ENCODE results near the gene PLGRKT.
"Not testable (repeated sequence)": the region's sequence is repeated elsewhere in the genome, so short reads cannot be mapped to it uniquely, and the experiment has no call there.

The PLGRKT gene

DNA sequence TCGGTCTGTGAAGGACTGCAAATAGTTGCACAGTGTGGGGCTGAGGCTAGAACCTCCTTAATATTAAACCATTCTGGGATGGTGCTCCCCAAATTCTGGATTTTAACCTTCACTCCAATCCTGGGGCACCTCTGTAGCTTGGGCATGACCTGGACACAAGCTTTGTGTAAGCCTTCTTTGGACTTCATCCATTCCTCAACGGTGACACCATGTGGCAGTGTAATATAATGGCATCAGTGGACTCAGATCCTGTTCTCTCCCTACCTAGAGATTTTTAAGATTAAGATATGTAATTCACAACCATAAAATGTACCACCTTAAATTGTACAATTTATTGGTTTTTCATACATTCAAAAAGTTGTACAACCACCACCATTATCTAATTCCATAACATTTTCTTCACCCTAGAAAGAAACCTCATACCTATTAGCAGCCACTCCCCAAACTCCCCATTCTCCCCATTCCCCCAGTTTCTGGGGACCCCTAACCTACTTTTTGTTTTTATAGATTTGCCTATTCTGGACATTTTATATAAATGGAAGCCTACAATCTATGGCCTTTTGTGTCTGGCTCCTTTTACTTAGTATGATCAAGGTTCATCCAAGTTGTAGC lies 4.8 kb upstream of the PLGRKT start:
- Histone ChIP-seq H3K4me3 (ENCODE audit: extremely low read depth, insufficient read depth, low read length, poor library complexity, severe bottlenecking) (no peak overlapping the region), H3K27ac (ENCODE audit: low read depth, low read length, severe bottlenecking) (no peak overlapping the region), H3K4me1 (ENCODE audit: control insufficient read depth, insufficient read depth, low read length, poor library complexity, severe bottlenecking) (peaks cover 16% of the 10 kb centered on the region), H3K36me3 (ENCODE audit: control insufficient read depth, insufficient read depth, low read length) (no peaks in the 10 kb centered on the region), H3K9me3 (ENCODE audit: control insufficient read depth, low read length) (no peaks in the 10 kb centered on the region)
- WGBS, 2 experiments (ENCODE audit: insufficient coverage in 2 of 2) = 50% methylated on average over 2 of the region's 2 CpGs; no CpG with 5 or more reads in 1 of the 2 experiments

DNA sequence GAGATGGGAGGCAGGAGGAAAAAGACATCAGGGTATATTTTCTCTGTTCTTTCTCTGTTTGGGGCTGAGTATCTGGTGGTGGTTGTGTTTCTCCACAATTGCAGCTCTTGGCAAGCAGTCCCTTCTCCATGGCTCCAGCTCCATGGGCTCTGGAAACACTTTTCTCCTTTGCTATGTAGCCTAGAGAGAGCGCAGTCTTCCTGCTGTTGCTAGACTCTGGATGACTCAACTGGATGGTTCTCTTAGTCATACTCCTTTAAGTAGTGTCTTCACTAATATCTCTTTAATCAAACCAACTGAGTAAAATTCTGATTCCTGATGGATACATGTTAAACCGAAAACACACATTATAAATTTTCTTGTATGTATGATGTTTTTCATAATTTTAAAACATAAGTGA lies 3.3 kb upstream of the PLGRKT start:
- H3K4me1 ChIP-seq (ENCODE audit: control insufficient read depth, insufficient read depth, low read length, poor library complexity, severe bottlenecking) = peaks cover 14% of the 10 kb centered on the region
- peaks cover 4% of the 10 kb centered on the region for H3K36me3 ChIP-seq (ENCODE audit: control insufficient read depth, insufficient read depth, low read length)
- H3K27ac ChIP-seq (ENCODE audit: low read depth, low read length, severe bottlenecking) = no peak overlapping the region
- 100% methylated on average over 1 of the region's 2 CpGs; no CpG with 5 or more reads in 1 of the 2 experiments for WGBS, 2 experiments (ENCODE audit: insufficient coverage in 2 of 2)
- no peak overlapping the region for H3K4me3 ChIP-seq (ENCODE audit: extremely low read depth, insufficient read depth, low read length, poor library complexity, severe bottlenecking)
- H3K9me3 ChIP-seq (ENCODE audit: control insufficient read depth, low read length) = peaks cover 10% of the 10 kb centered on the region

- WGBS, 2 experiments (ENCODE audit: insufficient coverage in 2 of 2) = 84 to 100% methylated on average over 1 to 3 of the region's 3 CpGs
- no peak overlapping the region for H3K4me3 ChIP-seq (ENCODE audit: extremely low read depth, insufficient read depth, low read length, poor library complexity, severe bottlenecking)
- H3K9me3 ChIP-seq (ENCODE audit: control insufficient read depth, low read length) = peaks cover 17% of the 10 kb centered on the region
- no peak overlapping the region for H3K27ac ChIP-seq (ENCODE audit: low read depth, low read length, severe bottlenecking)
- H3K36me3 ChIP-seq (ENCODE audit: control insufficient read depth, insufficient read depth, low read length) = peaks cover 10% of the 10 kb centered on the region
- peaks cover 14% of the 10 kb centered on the region for H3K4me1 ChIP-seq (ENCODE audit: control insufficient read depth, insufficient read depth, low read length, poor library complexity, severe bottlenecking)
These were observed 2.7 kb upstream of the PLGRKT start for GRCh38 chr9:5440426-5440825.

- Histone ChIP-seq H3K4me3 (ENCODE audit: extremely low read depth, insufficient read depth, low read length, poor library complexity, severe bottlenecking) (peak overlapping the region; percentile 59), H3K36me3 (ENCODE audit: control insufficient read depth, insufficient read depth, low read length) (peaks cover 14% of the 10 kb centered on the region), H3K9me3 (ENCODE audit: control insufficient read depth, low read length) (peaks cover 19% of the 10 kb centered on the region), H3K27ac (ENCODE audit: low read depth, low read length, severe bottlenecking) (peak overlapping the region; percentile 85), H3K4me1 (ENCODE audit: control insufficient read depth, insufficient read depth, low read length, poor library complexity, severe bottlenecking) (peaks cover 14% of the 10 kb centered on the region)
- 84 to 92% methylated on average over 16 to 17 of the region's 21 CpGs for WGBS, 2 experiments (ENCODE audit: insufficient coverage in 2 of 2)
These were observed 807 bp upstream of the PLGRKT start for GRCh38 chr9:5438301-5439162.

GRCh38 chr9:5436441-5436840 lies 1.3 kb downstream of the PLGRKT start:
- 100% methylated on average over 1 of the region's 2 CpGs; no CpG with 5 or more reads in 1 of the 2 experiments for WGBS, 2 experiments (ENCODE audit: insufficient coverage in 2 of 2)
- Histone ChIP-seq H3K4me3 (ENCODE audit: extremely low read depth, insufficient read depth, low read length, poor library complexity, severe bottlenecking) (no peak overlapping the region), H3K27ac (ENCODE audit: low read depth, low read length, severe bottlenecking) (no peak overlapping the region)

GRCh38 chr9:5435912-5436311 lies 1.8 kb downstream of the PLGRKT start:
- 84 to 97% methylated on average over 3 of the region's 3 CpGs for WGBS, 2 experiments (ENCODE audit: insufficient coverage in 2 of 2)
- Histone ChIP-seq H3K4me1 (ENCODE audit: control insufficient read depth, insufficient read depth, low read length, poor library complexity, severe bottlenecking) (peaks cover 13% of the 10 kb centered on the region), H3K27ac (ENCODE audit: low read depth, low read length, severe bottlenecking) (no peak overlapping the region), H3K9me3 (ENCODE audit: control insufficient read depth, low read length) (peaks cover 24% of the 10 kb centered on the region), H3K36me3 (ENCODE audit: control insufficient read depth, insufficient read depth, low read length) (peaks cover 16% of the 10 kb centered on the region), H3K4me3 (ENCODE audit: extremely low read depth, insufficient read depth, low read length, poor library complexity, severe bottlenecking) (no peak overlapping the region)

More at GRCh38 chr9:5436441-5436840, 1.3 kb downstream of the PLGRKT start:
- H3K36me3 ChIP-seq (ENCODE audit: control insufficient read depth, insufficient read depth, low read length) = peaks cover 14% of the 10 kb centered on the region
- peaks cover 24% of the 10 kb centered on the region for H3K9me3 ChIP-seq (ENCODE audit: control insufficient read depth, low read length)
- peaks cover 14% of the 10 kb centered on the region for H3K4me1 ChIP-seq (ENCODE audit: control insufficient read depth, insufficient read depth, low read length, poor library complexity, severe bottlenecking)

GRCh38 chr9:5433841-5434810 lies 3.6 kb downstream of the PLGRKT start:
- peaks cover 27% of the 10 kb centered on the region for H3K36me3 ChIP-seq (ENCODE audit: control insufficient read depth, insufficient read depth, low read length)
- not testable (repeated sequence) for H3K4me3 ChIP-seq (ENCODE audit: extremely low read depth, insufficient read depth, low read length, poor library complexity, severe bottlenecking); H3K4me1 ChIP-seq (ENCODE audit: control insufficient read depth, insufficient read depth, low read length, poor library complexity, severe bottlenecking); H3K27ac ChIP-seq (ENCODE audit: low read depth, low read length, severe bottlenecking)
- 95 to 98% methylated on average over 21 to 36 of the region's 65 CpGs for WGBS, 2 experiments (ENCODE audit: insufficient coverage in 2 of 2)
- H3K9me3 ChIP-seq (ENCODE audit: control insufficient read depth, low read length) = peaks cover 24% of the 10 kb centered on the region

- peaks cover 24% of the 10 kb centered on the region for H3K9me3 ChIP-seq (ENCODE audit: control insufficient read depth, low read length)
- H3K4me1 ChIP-seq (ENCODE audit: control insufficient read depth, insufficient read depth, low read length, poor library complexity, severe bottlenecking); H3K4me3 ChIP-seq (ENCODE audit: extremely low read depth, insufficient read depth, low read length, poor library complexity, severe bottlenecking); H3K27ac ChIP-seq (ENCODE audit: low read depth, low read length, severe bottlenecking): not testable (repeated sequence)
- peaks cover 27% of the 10 kb centered on the region for H3K36me3 ChIP-seq (ENCODE audit: control insufficient read depth, insufficient read depth, low read length)
- WGBS, 2 experiments (ENCODE audit: insufficient coverage in 2 of 2) = 90 to 91% methylated on average over 21 to 22 of the region's 26 CpGs
These were observed 4.4 kb downstream of the PLGRKT start for GRCh38 chr9:5433328-5433727.

DNA sequence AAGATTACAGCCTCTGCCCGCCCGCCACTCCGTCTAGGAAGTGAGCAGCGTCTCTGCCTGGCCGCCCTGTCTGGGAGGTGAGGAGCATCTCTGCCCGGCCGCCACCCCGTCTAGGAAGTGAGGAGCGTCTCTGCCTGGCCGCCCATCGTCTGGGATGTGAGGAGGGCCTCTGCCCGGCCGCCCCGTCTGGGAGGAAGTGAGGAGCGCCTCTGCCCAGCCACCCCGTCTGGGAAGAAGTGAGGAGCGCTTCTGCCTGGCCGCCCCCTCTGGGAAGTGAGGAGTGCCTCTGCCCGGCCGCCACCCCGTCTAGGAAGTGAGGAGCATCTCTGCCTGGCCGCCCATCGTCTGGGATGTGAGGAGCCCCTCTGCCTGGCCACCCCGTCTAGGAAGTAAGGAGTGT lies 4.8 kb downstream of the PLGRKT start:
- Histone ChIP-seq H3K9me3 (ENCODE audit: control insufficient read depth, low read length) (peaks cover 24% of the 10 kb centered on the region), H3K36me3 (ENCODE audit: control insufficient read depth, insufficient read depth, low read length) (peaks cover 27% of the 10 kb centered on the region)
- H3K4me3 ChIP-seq (ENCODE audit: extremely low read depth, insufficient read depth, low read length, poor library complexity, severe bottlenecking); H3K27ac ChIP-seq (ENCODE audit: low read depth, low read length, severe bottlenecking); H3K4me1 ChIP-seq (ENCODE audit: control insufficient read depth, insufficient read depth, low read length, poor library complexity, severe bottlenecking): not testable (repeated sequence)
- 91 to 97% methylated on average over 18 to 24 of the region's 24 CpGs for WGBS, 2 experiments (ENCODE audit: insufficient coverage in 2 of 2)

DNA sequence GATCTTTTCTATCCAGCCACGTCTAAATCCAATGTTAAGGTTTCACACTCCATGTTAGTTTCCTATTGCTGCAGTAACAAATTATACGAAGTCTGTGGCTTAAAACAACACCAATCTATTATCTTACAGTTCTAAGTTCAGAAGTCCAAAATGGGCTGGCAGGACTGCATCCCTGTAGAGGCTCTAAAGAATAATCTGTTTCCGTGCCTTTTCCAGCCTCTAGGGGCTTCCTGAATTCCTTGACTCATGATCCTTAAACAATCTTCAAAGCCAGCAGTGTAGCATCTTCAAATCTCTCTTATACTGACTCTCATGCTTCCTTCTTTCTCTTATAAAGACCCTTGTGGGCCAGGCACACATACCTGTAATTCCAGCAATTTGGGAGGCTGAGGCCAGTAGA lies 6.8 kb downstream of the PLGRKT start:
- no peak overlapping the region for H3K4me3 ChIP-seq (ENCODE audit: extremely low read depth, insufficient read depth, low read length, poor library complexity, severe bottlenecking)
- H3K27ac ChIP-seq (ENCODE audit: low read depth, low read length, severe bottlenecking) = no peak overlapping the region
- peaks cover 12% of the 10 kb centered on the region for H3K9me3 ChIP-seq (ENCODE audit: control insufficient read depth, low read length)
- H3K4me1 ChIP-seq (ENCODE audit: control insufficient read depth, insufficient read depth, low read length, poor library complexity, severe bottlenecking) = no peaks in the 10 kb centered on the region
- peaks cover 22% of the 10 kb centered on the region for H3K36me3 ChIP-seq (ENCODE audit: control insufficient read depth, insufficient read depth, low read length)
- WGBS, 2 experiments (ENCODE audit: insufficient coverage in 2 of 2) = 88 to 100% methylated on average over 2 of the region's 3 CpGs
